A549 (cell line): ENCODE results near the gene LRRIQ1. TPM values are rescaled to one million over a fixed set of nuclear protein-coding genes. Genes with fewer than 3 reads are reported as not detected.
"Not testable (repeated sequence)": the region's sequence is repeated elsewhere in the genome, so short reads cannot be mapped to it uniquely, and the experiment has no call there.

Source experiments
- ATAC-seq, 2 experiments: fragments of 200-7000 bp in 1 of 2; fragments of >200 bp in 1 of 2; cut with Nextera tagmentation in 1 of 2; cut with Tn5 transposase in 1 of 2; 3 replicates each; pipeline versions ENCODE4 v1.8.0 to v1.9.1; 2018 to 2020; ENCODE audit warnings: mild to moderate bottlenecking in 1 of 2, moderate library complexity in 1 of 2
- CTCF ChIA-PET: fragments of 300-600 bp; sonication (Branson Sonifier 250); formaldehyde crosslinking; extraction: SDS; loops from one replicate; lab custom pipeline; 2021; ENCODE audit warnings: antibody characterized with exemption, inconsistent platforms; lab: Yijun Ruan, JAX
- POLR2A ChIA-PET: fragments of 350-600 bp; formaldehyde crosslinking; extraction: SDS; loops from one replicate; lab custom pipeline; 2021; ENCODE audit warnings: antibody characterized with exemption, inconsistent platforms; lab: Yijun Ruan, JAX
- DNase-seq, 2 experiments: peaks; one replicate each; pipeline versions ENCODE4 v3.0.0 to v3.0.0-alpha.2; 2011 to 2016; ENCODE audit warnings: low read depth in 1 of 2, low spot score in 1 of 2
- FAIRE-seq: peaks from 2 replicates; lab custom pipeline; 2011; peaks lifted over from hg19 to GRCh38; lab: Jason Lieb, UNC
- H3K27ac ChIP-seq, 2 experiments: fragments of >200 bp; sonication (Bioruptor Twin); formaldehyde crosslinking; 3 replicates each; pipeline ENCODE4 v1.5.1; 2016 to 2017
- H3K4me1 ChIP-seq: fragments of >200 bp; sonication (Bioruptor Twin); formaldehyde crosslinking; 3 replicates; pipeline ENCODE4 v1.6.1; 2016
- H3K4me2 ChIP-seq: fragments of >200 bp; sonication (Bioruptor Twin); formaldehyde crosslinking; 3 replicates; pipeline ENCODE4 v1.6.1; 2016
- H3K4me3 ChIP-seq: fragments of >200 bp; sonication (Bioruptor Twin); formaldehyde crosslinking; 3 replicates; pipeline ENCODE4 v1.5.1; 2016
- H3K9me3 ChIP-seq: fragments of >200 bp; sonication (Bioruptor Twin); formaldehyde crosslinking; 3 replicates; pipeline ENCODE4 v1.6.1; 2016
- BCL3 ChIP-seq: fragments of >200 bp; sonication (Bioruptor Twin); formaldehyde crosslinking; IDR thresholded peaks from 3 replicates; pipeline ENCODE4 v1.6.1; 2016
- CBX8 ChIP-seq: fragments of 200-600 bp; sonication (generic); IDR thresholded peaks from 2 replicates; pipeline ENCODE4 v1.6.1; 2016
- CHD2 ChIP-seq: fragments of 150-350 bp; IDR thresholded peaks from 2 replicates; pipeline ENCODE4 v1.6.1; 2014; ENCODE audit warnings: low read length; ENCODE audit not compliant: partially characterized antibody
- CTCF ChIP-seq: fragments of >200 bp; sonication (Bioruptor Twin); formaldehyde crosslinking; IDR thresholded peaks from 3 replicates; pipeline ENCODE4 v1.5.1; 2016
- E2F6 ChIP-seq: IDR thresholded peaks from 2 replicates; pipeline ENCODE4 v1.6.1; 2012; ENCODE audit warnings: low read depth, borderline replicate concordance
- FOSL2 ChIP-seq, 2 experiments: fragments of 450-650 bp in 1 of 2; fragments of >200 bp in 1 of 2; sonication (Bioruptor Twin) in 1 of 2; formaldehyde crosslinking; IDR thresholded peaks; 2 replicates each; pipeline versions ENCODE4 v1.5.0 to v1.6.1; 2016 to 2020; ENCODE audit warnings: mild to moderate bottlenecking in 1 of 2, moderate library complexity in 1 of 2
- HDAC2 ChIP-seq: fragments of 200-600 bp; sonication (generic); IDR thresholded peaks from 2 replicates; pipeline ENCODE4 v1.6.1; 2016
- HMGXB4 ChIP-seq: fragments of 250-450 bp; sonication (Bioruptor Pico); IDR thresholded peaks from 2 replicates; pipeline ENCODE4 v1.5.0; 2021; ENCODE audit warnings: mild to moderate bottlenecking, moderate library complexity, borderline replicate concordance
- HOXA7 ChIP-seq: fragments of 250-450 bp; sonication (Bioruptor Pico); IDR thresholded peaks from 2 replicates; pipeline ENCODE4 v1.5.0; 2020; ENCODE audit warnings: mild to moderate bottlenecking, moderate library complexity
- KDM5A ChIP-seq: fragments of 200-600 bp; sonication (generic); IDR thresholded peaks from 2 replicates; pipeline ENCODE4 v1.6.1; 2016; ENCODE audit warnings: antibody characterized with exemption, mild to moderate bottlenecking
- MAFK ChIP-seq: fragments of 450-650 bp; IDR thresholded peaks from 2 replicates; pipeline ENCODE4 v1.6.1; 2014; ENCODE audit not compliant: partially characterized antibody
- MYC ChIP-seq: IDR thresholded peaks from 2 replicates; pipeline ENCODE4 v1.6.1; 2012; ENCODE audit warnings: mild to moderate bottlenecking, inconsistent platforms, low read length, improper control_type of control experiment, borderline replicate concordance
- POLR2AphosphoS2 ChIP-seq: conservative IDR thresholded peaks from 2 replicates; pipeline ENCODE4 v1.6.1; 2012; ENCODE audit warnings: low read length, improper control_type of control experiment, inconsistent platforms
- RAD21 ChIP-seq, 2 experiments: fragments of >200 bp in 1 of 2; sonication (Bioruptor Twin) in 1 of 2; formaldehyde crosslinking in 1 of 2; IDR thresholded peaks in 1 of 2; conservative IDR thresholded peaks in 1 of 2; 2 replicates in 1 of 2; 3 replicates in 1 of 2; pipeline ENCODE4 v1.6.1; 2012 to 2018; ENCODE audit warnings: inconsistent platforms in 1 of 2
- RCOR1 ChIP-seq: fragments of 150-350 bp; IDR thresholded peaks from 2 replicates; pipeline ENCODE4 v1.6.1; 2014; ENCODE audit warnings: antibody characterized with exemption, low read length, low read depth
- REST ChIP-seq: fragments of 200-600 bp; sonication (generic); IDR thresholded peaks from 2 replicates; pipeline ENCODE4 v1.6.1; 2016; ENCODE audit warnings: antibody characterized with exemption, mild to moderate bottlenecking, moderate library complexity
- TP53 ChIP-seq: fragments of 250-450 bp; sonication (Bioruptor Pico); IDR thresholded peaks from 2 replicates; pipeline ENCODE4 v1.5.0; 2021; ENCODE audit warnings: mild to moderate bottlenecking, moderate library complexity
- ZC3H11A ChIP-seq: fragments of 450-650 bp; IDR thresholded peaks from 2 replicates; pipeline ENCODE4 v1.6.1; 2014; ENCODE audit warnings: antibody characterized with exemption, mild to moderate bottlenecking
- ZFP36 ChIP-seq: fragments of 450-650 bp; IDR thresholded peaks from 2 replicates; pipeline ENCODE4 v1.6.1; 2014; ENCODE audit warnings: borderline replicate concordance; ENCODE audit not compliant: partially characterized antibody
- WGBS: methylation state at CpG from one replicate; pipeline ENCODE4 v1.1.6; 2017; ENCODE audit errors: missing lambda C conversion rate; 5-methylcytosine and 5-hydroxymethylcytosine counted together
- polyA plus RNA-seq, 4 experiments: library from polyadenylated mRNA; depleted of rRNA in 3 of 4; stranded (reverse); fragments of >200 nt; fragmentation: RNase III in 1 of 4; extraction: RNeasy Plus Mini Kit Qiagen cat#74134 plus additional on column Dnase treatment in 1 of 4; gene quantifications; 2 replicates in 3 of 4; 3 replicates in 1 of 4; pipeline ENCODE4 v1.2.3, GENCODE V29; 2011 to 2017

The LRRIQ1 gene
- polyA plus RNA-seq, 2 of the 4 experiments (the other 2 are of a cell fraction), result 1.4 to 3.7 TPM

GRCh38 chr12:85190728-85191127 lies 154.6 kb downstream of the LRRIQ1 start:
- no peak for TF ChIP-seq E2F6
- no peak for TF ChIP-seq CTCF
- no peak for TF ChIP-seq HOXA7
- TF ChIP-seq RAD21 (conservative IDR thresholded peaks at IDR 0.05 in 1 of 2, IDR thresholded peaks at IDR 0.05 in 1 of 2), result no peak
- no peak for TF ChIP-seq TP53 (CRISPR knock-in tag)
- TF ChIP-seq ZC3H11A, result no peak
- TF ChIP-seq HDAC2, result no peak
- TF ChIP-seq BCL3, result no peak
- TF ChIP-seq FOSL2 (IDR thresholded peaks at IDR 0.05), result no peak
- TF ChIP-seq FOSL2 (CRISPR knock-in tag; IDR thresholded peaks at IDR 0.05), result no peak
- TF ChIP-seq ZFP36, result no peak
- no peak for TF ChIP-seq MAFK
- DNase-seq, result no peak
- Histone ChIP-seq H3K27ac (no peak overlapping the region), H3K4me2 (no peak overlapping the region), H3K9me3 (no peaks in the 10 kb centered on the region), H3K4me1 (no peaks in the 10 kb centered on the region), H3K4me3 (no peak overlapping the region)
- 67% methylated on average over 2 of the region's 2 CpGs for WGBS
- no peak for FAIRE-seq
- ATAC-seq, result no peak
- ChIA-PET CTCF (no interaction called here), POLR2A (no interaction called here)

GRCh38 chr12:85203809-85204208 lies 167.7 kb downstream of the LRRIQ1 start:
- POLR2A ChIA-PET, H3K4me3 ChIP-seq, ATAC-seq, DNase-seq, H3K9me3 ChIP-seq, H3K4me2 ChIP-seq, H3K27ac ChIP-seq, FAIRE-seq, CTCF ChIA-PET, H3K4me1 ChIP-seq: not testable (repeated sequence)
- TF ChIP-seq ZFP36, result peak; percentile 87
- WGBS, result 21% methylated on average over 3 of the region's 3 CpGs

GRCh38 chr12:85206543-85206942 lies 170.4 kb downstream of the LRRIQ1 start:
- ATAC-seq (no peak), FAIRE-seq (no peak), DNase-seq (no peak)
- CTCF ChIA-PET, result no interaction called here
- no peak overlapping the region for H3K27ac ChIP-seq
- POLR2A ChIA-PET, result no interaction called here
- 29% methylated on average over 3 of the region's 4 CpGs for WGBS
- no peak for TF ChIP-seq KDM5A
- no peak for TF ChIP-seq FOSL2 (IDR thresholded peaks at IDR 0.05)
- TF ChIP-seq FOSL2 (CRISPR knock-in tag; IDR thresholded peaks at IDR 0.05), result no peak
- no peak for TF ChIP-seq MYC
- no peak for TF ChIP-seq REST
- TF ChIP-seq CHD2, result no peak
- TF ChIP-seq POLR2AphosphoS2, result no peak
- TF ChIP-seq HMGXB4 (CRISPR knock-in tag), result no peak
- TF ChIP-seq RCOR1, result no peak
- no peak for TF ChIP-seq CBX8
- TF ChIP-seq ZC3H11A, result no peak
- H3K4me3 ChIP-seq, result no peak overlapping the region
- H3K4me2 ChIP-seq, result no peak overlapping the region
- H3K4me1 ChIP-seq, result no peaks in the 10 kb centered on the region
- H3K9me3 ChIP-seq, result peaks cover 2% of the 10 kb centered on the region; the same call in 1 of the 3 replicates

- DNase-seq, CTCF ChIA-PET, H3K4me3 ChIP-seq, H3K4me1 ChIP-seq, H3K9me3 ChIP-seq, ATAC-seq, POLR2A ChIA-PET, H3K4me2 ChIP-seq, H3K27ac ChIP-seq, FAIRE-seq: not testable (repeated sequence)
- 90% methylated on average over 1 of the region's 1 CpG for WGBS
Observed at GRCh38 chr12:85224339-85224738, 188.2 kb downstream of the LRRIQ1 start.
